GM18907 (cell line): ENCODE results near the gene RYR3.
A peak's percentile ranks its signal among the peaks of the same experiment; 100 is the strongest.

Experiments used
- ATAC-seq: cut with Tn5 transposase; IDR thresholded peaks from one replicate; pipeline ENCODE4 v1.9.1; 2021; ENCODE audit warnings: mild to moderate bottlenecking, moderate library complexity; ENCODE audit not compliant: unreplicated experiment

RYR3 gene

DNA sequence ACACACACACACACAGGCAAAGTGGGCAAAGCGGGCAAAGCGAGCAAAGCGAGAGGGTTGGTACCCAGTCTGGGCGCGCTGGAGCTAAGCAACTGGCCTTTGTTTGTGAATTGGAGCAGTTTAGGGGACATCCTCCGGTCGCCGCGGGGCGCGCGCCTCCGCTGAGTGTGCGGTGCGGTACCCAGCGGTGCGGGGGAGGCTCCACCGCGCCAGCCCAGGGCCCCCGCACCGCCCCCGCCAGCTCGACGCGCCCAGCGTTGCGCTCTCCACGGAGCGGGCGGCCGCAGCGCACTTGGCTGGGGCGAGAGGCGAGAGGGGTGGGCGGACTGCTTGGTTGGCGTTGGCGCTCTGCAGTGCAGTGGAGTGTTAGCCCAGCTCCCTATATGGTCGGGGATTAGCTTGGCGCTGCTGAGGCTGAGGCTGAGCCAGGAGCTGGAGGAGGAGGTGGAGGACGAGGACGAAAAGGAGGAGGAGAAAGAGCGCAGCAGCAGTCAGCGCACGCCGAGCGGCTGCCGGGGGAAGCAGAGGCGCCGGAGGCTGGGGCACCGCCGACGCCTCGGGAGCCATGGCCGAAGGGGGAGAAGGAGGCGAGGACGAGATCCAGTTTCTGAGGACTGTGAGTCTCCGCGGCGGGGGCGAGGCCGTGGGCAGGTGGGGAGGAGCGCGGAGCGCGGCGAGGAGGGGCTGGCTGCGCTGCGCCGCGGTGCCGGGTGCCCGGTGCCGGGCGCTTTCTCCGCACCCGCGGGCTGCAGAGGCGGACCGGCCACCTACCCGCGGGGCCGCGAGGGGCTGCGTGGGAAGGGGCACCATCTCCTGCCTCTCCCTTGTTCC is at the start of gene RYR3:
Gene RYR3, plus strand, starts transcription at position 487 of the 831 bp plus-strand sequence. Its CDS starts 79 bp downstream, at position 566.
- ATAC-seq: no peak

DNA sequence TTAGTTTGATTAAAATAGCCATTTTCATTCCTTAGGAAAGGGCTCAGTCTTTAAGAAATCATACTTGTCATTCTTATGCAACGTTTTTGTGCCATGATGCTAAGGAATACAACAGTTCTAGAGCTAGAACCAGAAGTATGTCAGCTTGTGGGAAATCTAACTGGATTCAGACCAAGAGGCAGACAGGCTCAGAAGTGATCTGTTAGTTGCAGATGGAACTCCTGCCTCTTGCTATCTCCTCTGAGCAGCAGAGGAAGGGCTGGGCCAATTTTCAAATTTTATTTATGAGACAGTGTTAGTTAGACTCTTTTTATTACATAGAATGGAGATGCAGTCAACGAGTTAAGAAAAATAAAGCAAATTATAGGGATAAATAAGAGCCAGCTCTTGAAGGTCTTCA is 48.5 kb upstream of the RYR3 start:
- no peak for ATAC-seq

DNA sequence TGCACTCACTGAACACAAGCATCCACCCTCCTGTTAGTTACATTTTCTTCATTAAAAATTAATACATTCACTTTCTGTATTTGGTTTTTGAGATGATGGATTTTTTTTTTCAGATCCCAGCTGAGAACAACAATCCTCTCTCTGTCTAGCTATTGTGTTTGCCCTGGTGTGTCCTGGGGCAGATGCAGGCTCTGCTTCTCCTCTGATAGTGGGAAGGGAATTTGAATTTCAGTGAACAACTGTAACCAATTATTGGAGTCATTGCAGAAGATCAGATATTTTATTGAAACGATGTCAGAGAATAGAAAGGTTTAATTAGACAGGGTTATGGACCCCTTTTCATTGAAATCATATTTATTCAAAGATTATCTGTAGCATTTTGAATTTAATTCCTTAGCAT is 33.1 kb upstream of the RYR3 start:
- ATAC-seq: no peak

DNA sequence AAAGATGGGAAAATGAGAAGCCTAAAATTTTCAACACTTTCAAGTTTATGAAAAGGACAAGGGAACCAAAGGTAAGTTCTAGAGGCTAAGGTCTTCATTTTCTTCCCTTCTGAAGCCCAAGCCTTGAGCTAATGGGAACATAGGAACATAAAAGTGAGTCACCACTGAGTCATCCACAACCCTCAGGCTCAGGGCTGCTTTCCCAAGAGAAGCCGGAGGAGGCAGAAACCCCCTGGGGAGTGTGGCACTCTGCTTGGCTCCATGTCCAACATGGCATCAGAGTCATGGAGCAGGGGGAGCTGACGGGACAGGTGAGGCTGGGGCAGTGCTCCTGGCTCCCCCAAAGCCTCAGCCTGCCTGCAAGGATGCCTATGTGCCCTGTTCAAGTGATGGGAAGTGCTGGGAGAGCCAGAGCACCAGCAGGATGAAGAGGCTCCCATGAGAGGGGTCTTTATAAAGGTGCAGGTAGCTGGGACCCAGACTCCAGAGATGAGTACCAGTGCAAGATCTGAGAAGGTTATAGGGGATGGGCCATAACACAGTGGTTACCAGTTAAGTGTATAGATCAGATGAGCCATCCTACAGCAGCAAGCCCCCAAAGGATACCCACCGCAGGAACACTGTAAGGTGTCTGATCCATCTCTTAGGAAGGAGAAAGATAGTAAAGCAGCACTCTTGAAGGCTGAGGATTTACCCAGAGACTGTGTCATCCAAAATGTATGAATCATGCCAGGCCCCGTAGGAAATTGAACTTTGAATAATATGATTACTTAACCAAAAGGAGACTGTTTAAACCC is 31.8 kb upstream of the RYR3 start:
- no peak for ATAC-seq

DNA sequence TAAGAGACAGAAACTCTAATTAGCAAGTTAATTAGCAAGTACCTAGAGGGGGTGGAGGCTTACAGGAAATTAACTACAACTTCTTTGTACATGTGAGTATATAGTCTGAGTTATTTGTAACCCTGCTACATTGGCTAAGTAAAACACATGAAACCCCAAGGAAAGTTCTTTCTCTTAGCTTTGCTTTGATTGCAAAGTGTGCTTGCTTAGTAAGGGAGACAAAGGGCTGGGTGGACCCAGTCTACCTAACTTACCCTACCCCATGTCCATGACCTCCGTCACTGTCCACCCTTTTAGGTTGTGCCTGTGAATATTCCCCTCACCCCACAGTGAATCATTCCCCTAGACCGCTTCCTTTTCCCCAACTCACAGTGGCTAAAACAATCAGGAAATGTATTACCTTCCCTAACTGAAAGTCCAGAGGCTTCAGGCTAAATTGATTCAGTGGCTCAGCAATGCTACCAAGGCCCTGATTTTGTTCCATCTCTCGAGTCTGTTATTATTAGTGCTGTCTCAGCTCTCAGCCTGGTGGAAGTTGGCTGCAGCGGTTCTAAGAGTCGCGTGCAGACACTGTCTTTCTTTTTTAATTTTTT is 31.1 kb upstream of the RYR3 start:
- no peak for ATAC-seq

DNA sequence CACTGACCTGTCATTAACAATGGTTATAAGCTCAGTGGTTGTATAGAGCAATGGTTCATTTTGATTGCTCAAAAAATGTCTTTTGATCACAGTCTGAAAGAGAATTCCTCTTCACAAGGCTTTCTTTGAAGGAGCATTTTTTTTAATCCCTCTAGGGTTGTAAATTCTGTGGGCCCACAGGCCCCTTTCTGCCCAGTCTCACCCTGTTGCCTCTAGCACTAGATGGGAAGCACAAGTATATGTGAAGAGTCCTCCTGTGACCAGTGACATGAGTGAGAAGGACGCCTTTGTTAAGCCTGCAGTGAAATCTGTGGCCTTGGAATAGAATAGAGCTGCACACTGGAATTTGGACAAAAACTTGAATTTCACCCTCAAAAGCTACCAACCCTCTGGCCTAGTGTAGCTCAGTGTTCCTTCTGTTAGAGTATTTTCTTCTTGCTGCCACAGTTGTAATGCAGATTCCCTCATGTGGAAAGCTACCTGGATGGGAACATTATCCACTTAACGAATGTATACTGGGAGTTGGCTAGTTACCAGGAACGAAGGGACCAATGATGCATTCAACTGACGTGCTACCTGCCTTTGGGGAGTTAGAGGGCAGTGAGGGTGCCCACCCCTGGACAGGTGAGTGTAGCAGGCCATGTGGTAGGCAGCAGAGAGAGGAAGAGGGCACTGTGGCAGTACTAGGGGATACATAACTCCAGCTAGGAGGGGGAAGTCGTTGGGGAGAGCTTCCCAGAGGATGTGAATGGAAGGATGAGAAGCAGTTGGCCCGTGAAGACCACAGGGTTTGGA is 28.3 kb upstream of the RYR3 start:
- no peak for ATAC-seq

DNA sequence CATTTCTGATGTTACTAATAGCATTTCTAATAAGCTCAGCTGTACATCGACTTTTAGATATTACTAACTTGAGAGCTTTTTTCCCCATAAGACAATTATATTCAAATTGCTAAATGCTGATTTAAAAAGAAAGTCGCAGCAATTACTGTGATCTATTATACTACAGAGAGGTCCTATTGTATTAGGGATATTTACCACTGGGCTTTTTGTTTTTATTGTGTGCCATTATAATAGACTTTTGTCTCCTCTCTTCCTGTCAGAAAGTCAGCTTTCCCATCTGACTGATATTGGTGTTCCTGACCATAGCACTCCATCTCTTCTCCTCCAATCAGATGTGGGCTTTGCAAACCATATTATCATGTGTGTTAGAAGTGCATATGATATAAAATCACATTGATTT is 27.2 kb upstream of the RYR3 start:
- no peak for ATAC-seq

DNA sequence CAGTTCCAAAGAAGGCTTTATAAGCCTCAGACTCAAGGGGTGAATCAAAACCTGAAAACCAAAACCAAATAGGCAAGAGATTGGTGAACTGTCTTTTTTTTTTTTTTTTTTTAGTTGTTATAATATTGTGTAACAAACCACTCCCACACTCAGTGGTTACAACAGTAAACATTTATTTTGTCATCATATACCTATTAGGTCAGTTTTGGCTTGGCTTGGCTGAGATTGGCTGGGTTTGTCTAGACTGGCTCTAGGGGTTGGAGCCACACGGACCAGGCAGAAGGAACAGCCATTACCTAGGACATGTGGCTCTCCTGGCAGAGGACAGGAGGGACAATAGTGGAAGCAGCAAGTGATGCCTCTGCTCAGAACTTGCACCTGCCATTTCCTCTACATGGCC is 26.4 kb upstream of the RYR3 start:
- ATAC-seq: no peak

DNA sequence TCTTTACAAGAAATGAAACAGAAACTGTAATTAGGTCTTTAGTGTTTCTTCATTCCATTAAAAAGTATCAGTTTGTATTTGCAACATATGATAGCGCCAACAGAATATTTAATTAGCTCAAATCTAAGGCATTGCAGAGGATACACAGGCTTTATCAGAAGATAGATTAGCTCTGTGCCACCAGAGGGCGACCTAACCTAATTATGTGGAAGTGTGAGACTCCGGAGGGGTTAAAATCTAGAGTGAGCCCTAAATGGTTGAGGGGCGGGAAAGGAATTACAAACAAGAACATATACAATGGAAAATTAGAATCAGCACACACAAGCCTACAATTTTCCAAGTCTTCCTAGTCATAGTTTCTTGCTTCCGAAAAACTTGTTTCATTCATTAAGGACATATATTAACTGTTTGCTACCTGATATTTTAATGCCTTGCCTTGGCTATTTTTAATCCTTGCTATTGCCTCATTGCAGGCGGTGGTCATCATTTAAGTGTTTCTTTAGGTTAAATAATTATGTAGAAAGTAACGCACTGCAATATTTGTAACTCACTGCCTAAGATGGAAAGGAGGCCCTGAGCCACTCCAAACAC is 18.0 kb upstream of the RYR3 start:
- ATAC-seq: no peak

DNA sequence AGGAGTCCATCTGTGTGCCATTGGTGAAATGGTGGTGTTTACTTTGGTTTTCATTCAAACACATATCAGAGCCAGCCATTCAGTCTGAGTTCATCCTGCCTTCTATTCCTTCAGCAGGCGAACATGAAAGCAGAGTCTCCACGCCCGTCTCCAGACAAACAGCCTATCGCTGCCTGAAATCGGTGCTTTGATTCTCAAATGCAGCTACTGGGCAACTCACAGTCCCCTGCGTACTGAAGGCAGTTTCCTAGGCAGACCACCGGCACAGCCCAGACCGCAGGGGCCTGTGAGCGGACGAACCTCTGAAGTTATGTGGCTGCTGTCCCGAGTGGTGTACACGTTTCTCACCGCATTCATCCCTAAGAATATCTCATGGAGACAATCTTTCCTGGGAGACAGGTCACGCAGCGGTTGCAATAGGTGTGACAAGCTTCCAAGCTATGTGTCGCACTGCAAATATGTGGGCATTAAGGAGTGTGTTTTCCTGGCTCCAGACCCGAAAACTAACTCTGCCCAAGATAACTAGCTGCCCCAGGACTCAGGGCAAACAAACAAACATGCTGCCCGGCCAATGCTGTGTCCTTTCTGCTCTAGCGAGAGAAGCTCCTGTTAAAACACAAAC is 16.9 kb upstream of the RYR3 start:
- no peak for ATAC-seq

DNA sequence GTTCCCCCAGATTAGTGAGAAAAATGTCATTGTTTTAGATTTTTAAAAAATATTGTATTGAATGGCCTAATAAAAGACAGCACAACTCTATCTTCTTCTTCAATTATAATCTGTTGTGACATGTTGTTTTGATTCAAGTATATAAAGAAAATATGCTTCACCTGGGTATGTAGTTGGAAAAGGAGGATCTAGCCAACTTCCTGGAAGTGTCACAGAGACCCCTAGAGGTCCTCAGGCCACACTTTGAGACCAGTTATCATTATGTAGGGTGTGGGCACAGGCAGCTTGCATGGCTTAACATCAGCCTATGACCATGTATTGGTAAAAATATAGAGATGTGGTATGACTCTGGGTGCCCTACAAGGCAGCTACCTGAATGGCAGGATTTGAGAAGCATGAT is 14.7 kb upstream of the RYR3 start:
- ATAC-seq: no peak

DNA sequence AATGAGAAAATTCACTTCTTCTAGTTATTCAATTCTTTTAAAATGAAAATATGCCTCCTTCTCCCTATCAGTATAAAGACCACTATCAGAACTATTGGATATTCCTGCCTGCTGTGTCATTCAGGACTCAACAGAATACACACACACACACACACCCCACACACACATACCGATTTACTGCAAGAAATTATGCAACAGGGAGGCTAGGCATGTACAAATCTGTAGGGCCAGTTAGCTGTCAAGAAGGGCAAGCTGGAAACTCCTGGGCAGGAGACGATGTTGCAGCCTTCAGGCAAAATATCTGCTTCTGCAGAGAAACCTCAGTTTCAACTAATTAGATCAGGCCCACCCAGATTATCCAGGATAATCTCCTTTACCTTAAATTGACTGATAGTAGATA is 13.9 kb upstream of the RYR3 start:
- ATAC-seq: no peak

DNA sequence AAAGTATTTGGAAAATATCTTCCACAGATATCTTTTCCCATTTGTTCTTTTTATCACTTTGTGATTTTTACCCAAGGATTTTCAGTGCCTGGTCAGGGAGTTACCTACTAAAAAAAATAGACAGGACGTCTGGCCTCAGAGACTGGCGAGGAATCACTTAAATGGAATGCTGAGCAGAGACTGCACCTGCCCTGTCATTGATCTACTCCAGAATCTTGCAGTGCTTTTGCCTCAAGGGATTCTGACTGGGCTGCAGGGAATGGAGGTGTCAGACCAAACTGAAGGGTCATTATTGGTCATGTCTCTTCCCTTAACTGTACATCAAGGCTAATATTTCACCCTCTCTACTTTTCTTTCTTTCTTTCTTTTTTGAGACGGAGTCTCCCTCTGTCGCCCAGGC is 12.1 kb upstream of the RYR3 start:
- ATAC-seq: no peak

DNA sequence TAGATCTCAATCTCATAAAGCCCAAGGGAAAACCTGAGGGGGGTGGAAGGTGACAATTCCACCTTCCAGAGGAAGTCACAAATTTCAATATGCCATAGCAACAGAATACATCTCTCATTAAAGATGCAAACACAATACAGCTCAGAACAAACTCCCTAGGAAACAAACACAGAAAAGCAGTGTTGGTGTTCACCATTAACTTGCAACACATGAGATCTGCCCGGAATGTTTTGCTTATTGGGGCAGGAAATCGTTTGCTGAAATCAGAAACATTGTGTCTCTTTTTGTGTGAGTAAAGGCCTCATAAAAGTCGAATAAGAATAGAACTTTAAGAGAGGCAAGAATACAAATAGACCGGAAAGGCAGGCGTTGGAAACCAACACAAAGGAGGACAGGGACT is 5.8 kb upstream of the RYR3 start:
- no peak for ATAC-seq

DNA sequence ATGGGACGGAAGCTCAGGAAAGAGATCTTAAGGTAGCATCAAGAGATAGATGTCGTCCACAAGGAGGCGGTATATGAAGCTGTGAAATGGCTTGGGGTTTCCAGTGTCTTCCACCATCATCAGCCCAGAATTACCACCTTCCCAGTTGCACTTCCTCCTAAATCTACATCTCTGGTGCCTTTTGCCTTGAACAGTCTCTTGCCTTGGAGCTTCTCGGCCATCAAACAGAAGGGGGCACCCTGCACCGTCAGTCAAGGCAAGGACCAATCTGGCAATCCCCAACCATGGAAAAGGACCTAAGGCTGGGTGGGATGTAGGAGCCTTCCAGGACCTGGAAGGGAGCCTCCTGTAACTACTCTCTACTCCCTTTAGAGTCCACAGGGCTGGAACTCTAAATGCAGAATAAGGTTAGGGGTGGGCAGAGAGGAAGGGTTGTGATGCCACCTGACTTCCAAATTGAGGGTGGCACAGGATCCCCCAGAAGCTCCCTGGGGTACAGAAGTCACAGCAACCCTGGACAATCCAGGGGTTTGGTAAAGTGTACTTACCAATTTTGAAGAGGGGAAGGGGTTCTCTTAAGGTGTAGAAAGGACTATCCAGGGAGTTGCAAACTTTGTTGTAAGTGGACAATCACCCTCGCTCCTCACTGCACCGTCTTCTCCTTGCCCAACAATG is 1.0 kb upstream of the RYR3 start:
- peak; percentile 65 for ATAC-seq

DNA sequence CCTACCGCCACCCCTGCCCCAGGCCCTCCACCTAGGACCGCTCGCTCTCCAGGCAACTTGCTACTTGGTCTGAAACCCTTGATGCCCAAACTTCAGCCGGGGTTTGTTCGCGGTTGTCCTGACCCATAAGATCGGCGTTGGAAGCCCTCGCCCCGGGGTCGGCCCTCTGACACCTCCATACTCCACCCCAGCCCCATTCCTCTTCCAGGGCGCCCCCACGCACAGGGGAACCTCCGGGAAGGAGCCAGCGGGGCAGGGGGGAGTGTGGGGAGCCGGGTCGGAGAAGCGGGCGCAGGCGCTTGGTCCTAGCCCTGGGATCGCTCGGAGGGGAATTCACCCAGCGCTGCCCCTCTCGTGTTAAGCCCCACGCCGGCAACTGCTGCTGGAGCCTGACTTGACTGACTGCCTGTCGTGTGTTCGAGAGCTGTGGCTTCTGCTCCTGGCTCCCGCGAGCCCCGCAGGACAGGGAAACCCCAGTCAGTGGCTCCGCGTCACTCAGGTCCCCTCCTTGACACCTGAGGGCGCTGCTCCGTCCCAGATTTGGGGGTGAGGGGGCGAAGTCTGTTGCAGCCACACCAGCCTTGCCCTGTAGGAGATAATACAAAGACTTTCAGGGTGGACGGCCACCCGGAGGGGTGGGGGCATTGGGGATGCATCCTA is 675 bp downstream of the RYR3 start:
- no peak for ATAC-seq

DNA sequence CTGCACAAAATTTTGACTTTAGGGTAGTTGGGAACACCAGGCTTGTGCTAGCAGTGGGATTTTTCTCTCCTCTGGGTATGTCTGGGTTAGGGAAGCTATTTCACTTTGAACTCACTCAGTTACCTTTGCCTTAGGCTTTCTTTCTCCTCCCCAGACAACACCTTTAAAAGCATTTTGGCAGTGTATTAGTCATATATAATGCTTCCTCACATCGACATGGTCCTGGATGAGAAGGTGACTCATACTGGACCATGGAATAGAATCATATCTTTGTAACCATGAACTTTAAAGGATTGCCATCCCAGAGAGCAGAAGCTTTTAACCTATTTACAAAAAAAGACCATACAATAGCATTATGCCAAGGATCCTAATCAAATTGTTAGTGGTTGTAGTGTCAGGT is 2.7 kb downstream of the RYR3 start:
- no peak for ATAC-seq

DNA sequence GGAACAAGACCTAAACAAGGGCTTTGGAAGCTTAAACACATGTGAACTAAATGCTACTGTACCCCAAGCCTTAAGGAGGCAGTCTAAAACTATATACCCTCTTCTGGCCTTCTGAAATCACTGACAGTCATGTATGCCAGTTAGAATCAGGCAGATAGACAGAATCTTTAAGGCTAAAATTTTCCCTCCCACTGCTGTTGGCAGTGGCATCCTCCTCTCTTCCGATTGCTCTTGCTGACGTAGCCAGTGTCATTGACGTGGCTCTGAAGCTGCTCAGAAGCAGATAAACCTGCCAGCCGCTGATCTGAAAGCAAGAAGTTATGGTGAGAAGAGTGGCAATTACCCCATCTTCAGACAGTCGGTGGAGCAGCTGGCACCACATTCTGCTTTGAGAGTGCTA is 3.3 kb downstream of the RYR3 start:
- ATAC-seq: no peak

DNA sequence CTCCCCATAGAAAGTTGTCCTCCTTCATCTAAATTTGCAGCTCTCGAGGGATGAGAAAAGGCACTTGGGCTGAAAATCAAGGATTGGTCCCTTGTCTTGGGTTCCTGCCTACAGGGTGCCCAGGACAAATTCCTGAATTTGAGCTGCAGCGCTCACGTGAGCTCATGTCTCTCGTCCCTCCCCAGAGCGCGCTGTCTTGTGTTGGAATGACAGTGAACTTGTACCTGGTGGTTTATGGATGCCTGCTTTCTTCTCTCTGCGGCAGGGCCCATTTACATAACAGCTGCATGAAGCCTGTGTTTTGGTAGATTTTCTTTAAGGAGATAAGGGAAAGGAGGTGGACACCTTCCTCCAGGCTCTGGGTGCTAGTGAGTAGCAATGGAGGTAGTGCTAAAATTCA is 4.3 kb downstream of the RYR3 start:
- no peak for ATAC-seq
